GM19397 (cell line): Measurements from ENCODE around the gene RNF150.

Experiments used
- ATAC-seq: cut with Tn5 transposase; IDR thresholded peaks from one replicate; pipeline ENCODE4 v1.9.1; 2021; ENCODE audit warnings: mild to moderate bottlenecking, moderate library complexity; ENCODE audit not compliant: unreplicated experiment

The RNF150 gene

DNA sequence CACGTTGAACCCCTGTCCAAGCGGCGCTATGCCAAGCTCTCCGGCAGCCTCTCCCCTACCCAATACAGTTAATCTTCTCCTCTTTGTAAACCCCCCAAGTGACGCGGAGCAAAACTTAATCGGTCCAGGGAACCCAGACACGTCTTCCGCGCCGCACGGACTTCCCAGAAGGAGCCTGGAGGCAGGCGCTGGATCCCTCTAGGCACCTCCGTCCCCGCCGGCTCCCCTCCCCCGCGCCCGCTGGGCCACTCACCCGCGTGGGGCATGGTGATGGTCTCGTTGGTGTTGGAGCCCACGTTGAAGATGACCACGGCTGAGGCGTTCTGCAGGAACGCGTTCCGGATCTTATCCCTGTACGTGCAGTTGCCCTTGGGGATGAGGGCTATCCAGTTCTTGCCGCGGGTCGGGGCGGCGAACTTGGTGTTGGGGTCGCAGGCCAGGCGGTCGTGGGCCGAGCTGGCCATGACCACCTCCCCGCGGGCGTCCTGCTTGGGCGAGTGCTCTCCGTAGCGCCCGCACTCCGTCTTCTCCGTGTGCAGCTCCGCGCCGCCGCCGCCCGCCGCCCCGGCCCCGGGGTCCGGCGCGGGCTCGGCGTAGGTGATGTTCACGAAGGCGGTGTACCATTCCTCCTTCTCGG lies 1.1 kb downstream of the RNF150 start:
- ATAC-seq: peak; percentile 11

DNA sequence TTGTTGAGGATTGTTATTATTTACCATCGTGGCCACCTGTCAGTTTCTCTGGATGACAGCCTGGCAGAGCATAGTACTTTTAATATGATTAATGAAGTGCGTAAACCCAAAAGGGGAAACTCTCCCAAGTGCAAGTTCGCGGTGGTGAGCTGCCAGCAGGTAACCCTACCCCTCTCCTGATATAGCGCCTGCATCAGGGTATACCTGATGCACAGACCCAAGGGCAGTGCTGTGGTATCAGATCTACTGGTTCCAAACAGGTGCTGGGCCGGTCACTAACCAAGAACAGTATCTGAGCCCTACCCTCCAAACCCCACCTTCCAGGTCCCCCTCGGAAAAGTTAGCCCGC lies 1.6 kb downstream of the RNF150 start:
- ATAC-seq: no peak

DNA sequence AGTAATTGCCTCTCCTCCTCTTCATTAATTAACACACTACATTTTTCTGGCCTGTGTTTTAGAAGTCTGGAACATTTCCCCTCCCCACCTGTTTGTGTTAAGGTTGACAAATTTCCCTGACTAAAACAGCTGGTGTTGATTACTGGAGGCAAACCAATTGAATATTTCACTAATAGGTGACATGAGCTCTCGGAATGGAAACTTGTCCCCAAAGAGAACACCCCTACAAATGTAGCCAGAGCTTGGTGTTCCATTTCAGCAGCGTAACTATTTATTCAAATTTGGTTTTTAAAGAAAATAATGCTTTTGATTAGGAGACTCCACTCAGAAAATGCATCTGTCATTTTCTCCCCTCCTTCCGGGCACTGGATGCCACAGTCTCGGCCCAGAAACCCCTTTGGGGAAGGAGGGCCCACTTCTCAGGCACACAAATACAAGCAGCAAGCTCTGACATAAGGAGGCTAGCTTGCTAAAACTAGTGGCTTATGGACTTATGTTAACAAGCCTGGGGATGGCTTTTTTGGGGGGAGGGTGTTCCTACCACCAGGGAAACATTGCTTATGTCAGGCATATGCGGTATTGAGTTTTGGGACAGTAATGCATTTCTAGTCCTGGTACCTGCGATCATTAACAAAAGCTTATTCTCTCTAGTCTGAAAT lies 2.2 kb downstream of the RNF150 start:
- no peak for ATAC-seq

DNA sequence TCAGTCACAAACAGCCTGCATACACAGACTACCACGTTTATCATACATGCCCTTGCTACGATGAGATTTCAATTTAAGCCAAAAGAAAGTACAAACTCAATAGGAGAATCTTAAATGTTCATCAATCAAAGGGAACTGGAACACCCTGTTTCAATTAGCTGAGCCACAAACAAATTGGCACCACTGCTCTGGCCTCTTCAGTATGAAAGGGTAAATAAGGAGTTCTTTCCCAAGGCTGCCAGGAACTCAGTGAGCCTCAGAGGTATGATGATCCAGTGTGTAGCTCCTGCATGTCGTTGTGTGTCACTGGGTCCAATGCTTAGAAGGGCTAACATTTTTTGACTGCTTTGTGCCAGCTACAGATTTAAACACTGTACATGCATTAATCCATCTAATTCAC lies 5.4 kb downstream of the RNF150 start:
- ATAC-seq: no peak

DNA sequence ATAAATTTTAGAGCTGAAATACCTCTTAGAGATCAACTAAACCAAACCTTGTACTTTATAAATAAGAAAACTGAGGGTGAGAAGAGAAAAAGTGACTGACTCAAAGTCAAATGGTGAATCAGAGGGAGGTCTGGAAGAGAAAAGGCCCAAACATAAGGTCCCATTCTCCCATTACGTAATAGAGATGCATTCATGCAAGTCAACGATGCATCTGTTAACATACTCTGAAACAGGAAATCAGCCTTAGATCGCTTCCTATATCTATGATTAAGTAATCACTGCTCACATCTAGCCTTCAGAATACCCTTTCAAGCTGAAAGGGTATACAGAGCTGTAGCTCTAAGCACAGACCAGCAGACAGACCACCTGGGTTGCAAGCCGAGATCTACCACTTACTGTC lies 6.5 kb downstream of the RNF150 start:
- no peak for ATAC-seq

DNA sequence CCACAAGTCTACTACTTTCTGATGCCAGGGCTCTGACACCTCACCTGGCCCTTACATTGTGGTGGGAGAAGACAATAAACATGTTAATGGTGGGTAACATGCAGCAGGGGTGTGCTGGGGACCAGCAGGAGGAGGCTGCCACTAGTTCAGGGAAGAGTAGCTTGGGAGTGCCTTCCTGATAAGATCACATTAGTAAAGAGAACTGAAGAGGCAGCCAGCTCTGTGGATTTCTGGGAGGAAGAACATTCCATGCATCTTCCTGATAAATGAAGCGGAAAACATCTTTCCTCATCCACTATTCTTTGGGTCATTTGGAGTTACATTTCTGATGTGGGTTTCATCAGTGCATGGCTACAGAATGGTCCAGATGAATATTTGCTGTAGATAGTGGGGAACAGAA lies 9.0 kb downstream of the RNF150 start:
- no peak for ATAC-seq

DNA sequence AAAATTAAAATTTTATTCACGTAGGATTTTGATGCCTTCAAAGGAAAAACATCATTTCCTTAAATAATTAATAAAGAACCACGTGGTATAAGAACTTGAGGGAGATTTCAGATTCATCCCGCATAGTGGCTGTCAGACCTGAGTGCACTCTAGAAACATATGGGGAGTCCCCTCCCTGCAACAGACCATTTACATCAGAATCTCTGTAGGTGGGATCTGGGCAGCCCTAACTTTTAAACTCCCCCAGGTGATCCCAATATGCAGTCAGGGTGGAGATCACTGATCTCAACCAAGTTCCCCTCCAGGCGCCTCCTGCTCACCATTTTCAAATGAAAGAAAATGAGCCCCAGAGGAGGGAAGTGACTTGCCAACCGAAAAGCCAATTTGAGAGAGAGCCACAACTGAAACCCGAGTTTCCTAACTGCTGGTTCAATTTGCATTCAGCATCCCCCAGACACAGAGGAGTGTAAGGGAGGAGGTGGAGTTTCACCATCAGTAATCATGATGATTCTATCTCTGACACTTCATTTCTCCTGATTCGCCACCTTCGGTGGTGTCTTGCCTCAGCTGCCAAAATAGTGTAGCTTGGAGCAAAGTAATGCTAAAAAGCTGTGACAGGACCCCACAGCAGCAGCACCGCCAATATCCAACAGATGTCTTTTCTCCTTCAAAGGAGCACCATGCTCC lies 11.4 kb downstream of the RNF150 start:
- no peak for ATAC-seq

DNA sequence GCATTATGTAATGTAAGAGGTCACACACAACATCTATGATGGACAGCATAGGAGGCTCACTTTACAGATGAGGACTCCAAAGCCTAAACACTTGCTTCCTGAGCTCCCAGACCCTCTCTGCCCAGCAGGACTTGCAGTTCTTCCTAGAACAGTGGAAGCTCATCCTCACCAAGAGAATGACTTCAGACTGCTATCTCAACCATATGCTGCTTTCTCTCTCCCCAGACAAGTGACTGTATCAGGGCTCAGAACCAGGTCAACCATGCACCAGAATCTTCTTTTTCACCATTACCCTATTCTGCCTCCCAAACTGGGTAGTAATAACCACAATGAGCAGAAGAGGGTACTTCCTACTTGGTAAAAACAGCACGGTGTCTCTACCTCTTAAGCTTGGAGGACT lies 12.2 kb downstream of the RNF150 start:
- no peak for ATAC-seq

DNA sequence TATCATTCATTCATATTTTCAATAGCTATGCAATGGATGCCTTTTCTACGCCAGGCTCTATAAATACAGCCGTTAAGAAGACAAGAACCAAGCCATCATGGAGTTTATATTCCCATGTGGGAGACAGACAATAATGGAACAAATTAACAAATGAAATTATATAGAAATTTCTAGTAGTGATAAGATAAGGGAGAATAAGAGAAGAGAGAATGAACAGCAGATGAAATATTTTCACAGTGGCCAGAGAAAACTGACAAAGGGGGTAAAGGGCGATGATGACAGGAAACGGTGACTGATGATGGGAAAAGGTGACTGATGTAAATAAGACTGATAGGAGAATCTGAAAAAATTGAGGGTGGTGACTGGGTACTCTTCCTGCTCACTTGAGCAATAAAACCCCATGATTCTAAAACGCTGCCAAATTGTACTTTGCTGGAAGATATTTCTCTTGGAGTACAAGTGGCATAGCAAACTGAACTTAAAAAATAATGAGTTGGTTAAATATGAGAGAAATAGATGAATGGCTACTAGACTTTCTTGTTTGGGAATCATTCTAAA lies 13.2 kb downstream of the RNF150 start:
- no peak for ATAC-seq

DNA sequence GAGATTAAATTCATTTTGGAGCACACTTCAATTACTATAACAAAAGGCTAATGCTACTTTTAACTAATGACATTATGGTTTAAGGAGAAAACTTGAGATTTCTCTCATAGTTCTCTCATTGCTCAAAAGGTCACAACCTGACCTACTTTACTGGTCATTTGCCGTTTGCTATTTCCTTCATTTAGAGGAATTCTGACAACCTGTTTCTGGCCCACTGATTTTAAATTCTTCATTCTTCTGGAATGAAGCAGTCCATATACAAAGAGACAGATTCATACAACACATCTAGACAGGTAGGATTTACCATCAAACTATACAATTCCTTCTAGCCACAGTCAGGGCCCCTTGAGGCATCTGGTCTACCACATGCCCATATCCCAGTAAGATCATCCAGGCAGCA lies 14.2 kb downstream of the RNF150 start:
- ATAC-seq: no peak

DNA sequence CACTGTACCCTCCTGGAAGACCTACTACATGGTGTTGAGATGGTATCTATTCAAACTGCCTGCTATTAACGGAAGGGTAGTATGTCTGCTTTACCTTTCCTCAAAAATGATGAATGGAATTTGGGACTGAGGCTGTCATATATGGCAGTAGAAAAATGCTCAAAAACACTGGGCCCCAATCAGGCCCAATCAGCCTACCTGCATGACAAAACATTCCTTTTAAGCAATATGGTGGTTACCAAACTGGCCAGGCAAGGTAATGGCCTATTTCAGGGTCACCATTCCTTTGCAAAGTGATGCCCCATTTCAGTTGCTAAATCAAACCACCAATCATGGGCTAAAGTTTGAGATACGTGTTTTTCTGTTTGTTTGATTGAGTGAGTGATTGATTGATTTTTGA lies 14.9 kb downstream of the RNF150 start:
- no peak for ATAC-seq

DNA sequence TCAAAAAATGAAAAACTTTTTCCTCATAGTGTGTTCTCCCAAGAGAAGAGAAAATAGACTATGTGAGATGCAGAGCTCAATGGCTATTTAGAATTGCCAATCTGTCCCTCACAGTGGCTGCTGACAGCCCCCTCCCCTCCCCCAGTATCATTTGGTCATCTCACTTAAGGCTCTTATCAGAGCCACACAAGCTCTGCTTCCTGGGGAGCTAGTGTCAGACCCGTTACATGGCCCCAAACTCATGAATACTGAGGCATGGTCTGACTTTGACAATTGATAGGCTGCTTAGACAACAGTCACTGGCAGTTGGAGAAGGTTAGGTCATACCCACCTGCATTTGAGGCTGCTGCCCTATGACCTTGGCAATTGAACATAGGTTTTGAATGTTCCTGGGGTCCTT lies 15.3 kb downstream of the RNF150 start:
- ATAC-seq: no peak

DNA sequence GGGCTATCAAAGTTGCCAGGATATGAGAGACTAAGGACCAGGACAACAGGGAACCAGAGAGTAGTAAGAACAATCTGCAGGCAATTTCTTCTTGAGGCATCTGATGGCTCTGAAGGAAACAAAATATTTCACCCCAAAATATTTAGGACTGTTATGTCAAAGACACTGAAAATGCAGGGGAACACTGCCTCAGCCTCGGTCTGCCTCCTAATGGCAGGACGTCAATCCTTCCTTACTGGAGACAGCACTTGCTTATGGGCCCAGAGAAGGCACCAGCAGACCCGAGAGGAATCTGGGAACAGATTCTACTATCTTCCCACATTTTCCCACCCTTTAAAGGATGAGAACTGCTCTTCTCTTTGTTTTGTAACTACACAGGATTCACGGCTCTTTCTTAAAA lies 23.3 kb downstream of the RNF150 start:
- ATAC-seq: no peak

DNA sequence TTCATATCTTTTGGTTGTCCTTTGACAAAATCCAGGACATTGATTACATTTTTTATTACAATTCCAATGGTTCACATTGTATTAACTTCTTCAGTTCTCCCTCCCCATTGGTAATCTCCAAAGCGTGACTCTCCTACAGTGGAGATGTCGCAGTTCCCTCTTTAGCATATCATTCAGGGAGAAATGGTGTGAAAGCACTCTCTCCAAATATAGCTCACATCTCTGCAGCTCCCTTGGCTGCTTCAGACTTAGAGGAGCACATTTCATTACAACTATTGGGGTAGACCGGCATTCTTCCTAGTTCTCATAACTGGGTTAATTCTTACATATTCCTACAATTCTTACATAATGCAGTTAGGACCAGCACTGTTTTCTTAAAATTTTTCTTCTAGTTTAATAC lies 25.3 kb downstream of the RNF150 start:
- ATAC-seq: no peak

DNA sequence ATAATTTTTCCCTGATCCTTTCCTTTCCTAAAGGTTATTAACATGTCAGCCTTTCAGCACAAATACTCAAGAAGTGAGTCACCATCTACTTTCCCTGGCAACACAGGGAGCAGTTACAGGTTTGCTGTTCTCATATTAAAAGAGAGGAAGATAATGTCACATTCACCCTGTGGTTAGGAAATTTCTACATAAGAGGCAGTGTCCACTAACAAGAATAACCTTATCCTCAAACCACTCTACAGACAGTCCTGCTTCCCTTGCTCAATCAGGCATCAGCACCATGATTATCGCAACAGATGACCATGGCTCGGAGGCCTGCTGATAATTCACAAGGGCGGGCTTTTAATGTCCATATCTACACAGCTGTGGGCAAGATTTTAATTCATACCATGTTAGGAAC lies 30.9 kb downstream of the RNF150 start:
- ATAC-seq: no peak

DNA sequence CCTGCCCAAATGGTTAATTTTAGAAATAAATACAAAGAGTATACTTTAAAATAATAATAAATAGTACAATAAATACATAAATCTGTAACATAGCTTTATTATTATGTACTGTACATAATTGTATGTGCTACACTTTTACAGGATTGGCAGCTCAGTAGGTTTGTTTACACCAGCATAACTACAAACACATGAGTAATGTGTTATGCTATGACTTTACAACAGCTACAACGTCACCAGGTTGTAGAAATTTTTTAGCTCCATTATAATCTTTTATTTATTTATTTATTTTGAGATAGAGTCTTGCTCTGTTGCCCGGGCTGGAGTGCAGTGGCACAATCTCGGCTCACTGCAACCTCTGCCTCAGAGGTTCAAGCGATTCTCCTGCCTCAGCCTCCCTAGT lies 31.8 kb downstream of the RNF150 start:
- no peak for ATAC-seq

DNA sequence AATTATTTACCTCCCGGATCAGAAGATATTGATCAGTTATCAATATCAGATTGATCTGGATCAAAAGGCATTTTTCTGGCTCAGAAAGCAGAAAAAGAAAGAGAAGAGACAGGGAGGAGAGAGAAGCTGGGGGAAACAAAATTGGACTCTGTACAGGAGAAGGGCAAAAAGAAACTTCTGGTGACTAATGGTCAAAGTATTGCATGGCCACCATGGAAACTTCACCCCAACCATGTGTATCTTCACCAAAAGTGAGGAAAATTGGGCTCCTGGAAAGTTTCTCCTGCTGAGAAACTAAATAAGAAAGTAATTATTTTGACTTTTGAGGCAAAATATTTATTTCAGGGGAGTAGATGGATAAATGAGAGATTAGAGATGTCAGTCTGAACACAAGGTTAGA lies 33.9 kb downstream of the RNF150 start:
- no peak for ATAC-seq

DNA sequence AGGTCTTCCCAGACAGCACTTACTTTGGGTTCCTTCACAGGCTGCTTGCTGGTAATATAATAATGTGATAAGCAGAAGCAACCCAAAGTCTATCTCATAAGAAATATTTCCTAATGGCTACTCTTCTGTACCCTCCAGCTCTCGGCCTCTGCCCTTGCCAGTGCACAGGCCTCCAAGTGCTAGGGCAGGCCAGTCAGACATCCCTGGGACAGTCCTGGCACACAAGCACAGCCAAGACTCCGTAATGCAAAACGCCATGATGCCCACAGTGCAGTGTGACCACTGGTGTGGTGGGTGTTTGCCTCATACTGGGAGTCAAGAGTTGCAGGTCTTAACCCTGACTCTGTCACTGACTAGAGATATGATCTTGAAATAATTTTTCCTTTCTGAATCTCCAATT lies 35.1 kb downstream of the RNF150 start:
- ATAC-seq: no peak

DNA sequence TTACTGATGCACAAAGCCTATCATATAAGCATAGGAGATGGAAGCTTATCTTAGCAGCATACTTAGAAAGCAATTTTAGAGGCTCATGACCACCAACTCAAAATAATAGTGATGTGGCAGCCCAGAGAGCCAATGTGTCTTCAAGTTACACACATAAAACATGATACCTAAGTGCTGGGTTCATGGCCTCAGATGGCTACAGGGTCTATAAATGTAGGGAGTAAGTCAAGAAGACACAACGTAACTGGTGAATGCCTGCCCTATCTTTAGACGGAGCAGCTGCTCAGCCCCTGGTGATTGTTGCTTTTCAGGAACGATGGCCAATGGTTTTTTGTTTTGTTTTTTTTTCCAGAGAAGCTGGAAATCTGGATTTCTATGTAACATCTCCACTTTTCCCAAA lies 42.8 kb downstream of the RNF150 start:
- ATAC-seq: no peak

DNA sequence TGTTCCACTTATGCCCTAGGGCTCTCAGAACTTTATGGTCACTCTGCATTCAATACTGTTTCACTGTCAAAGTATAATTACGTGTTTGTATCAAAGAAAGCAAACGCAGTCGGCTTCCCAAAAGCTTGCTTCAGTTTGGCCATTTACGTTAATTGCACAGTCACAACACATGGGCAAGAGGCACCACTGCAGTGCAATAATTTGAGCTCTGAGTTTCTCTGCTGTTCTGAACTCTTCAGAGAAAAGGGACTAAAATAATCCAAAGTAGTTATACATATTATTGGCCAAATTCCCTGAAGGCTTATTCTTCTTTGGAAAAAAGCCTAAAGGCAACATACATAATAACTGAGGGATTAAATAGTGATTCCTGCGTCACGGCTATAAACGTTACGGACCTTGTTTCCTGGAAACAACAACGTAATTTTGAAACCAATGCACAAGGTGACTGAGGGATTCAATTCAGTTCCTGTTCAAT lies 51.3 kb downstream of the RNF150 start:
- ATAC-seq: no peak

DNA sequence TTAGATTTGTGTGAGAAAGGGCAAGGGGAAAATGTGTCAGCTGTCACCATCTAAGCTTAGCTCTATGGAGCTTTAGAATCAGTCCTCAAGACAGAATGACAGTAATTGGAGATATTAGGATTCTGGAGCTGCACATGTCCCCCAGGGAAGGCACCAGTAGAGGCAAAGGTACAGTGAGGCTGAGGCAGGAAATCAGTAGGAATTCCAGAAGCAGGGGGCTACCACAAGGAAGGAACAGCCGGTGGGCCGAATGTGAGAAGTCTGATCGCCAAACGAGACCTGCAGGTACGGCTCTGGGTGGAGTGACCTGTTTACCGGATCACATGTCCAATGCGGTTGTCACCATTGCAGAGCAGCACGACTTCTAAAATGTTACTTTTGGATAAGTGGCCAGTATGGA lies 52.6 kb downstream of the RNF150 start:
- ATAC-seq: no peak

DNA sequence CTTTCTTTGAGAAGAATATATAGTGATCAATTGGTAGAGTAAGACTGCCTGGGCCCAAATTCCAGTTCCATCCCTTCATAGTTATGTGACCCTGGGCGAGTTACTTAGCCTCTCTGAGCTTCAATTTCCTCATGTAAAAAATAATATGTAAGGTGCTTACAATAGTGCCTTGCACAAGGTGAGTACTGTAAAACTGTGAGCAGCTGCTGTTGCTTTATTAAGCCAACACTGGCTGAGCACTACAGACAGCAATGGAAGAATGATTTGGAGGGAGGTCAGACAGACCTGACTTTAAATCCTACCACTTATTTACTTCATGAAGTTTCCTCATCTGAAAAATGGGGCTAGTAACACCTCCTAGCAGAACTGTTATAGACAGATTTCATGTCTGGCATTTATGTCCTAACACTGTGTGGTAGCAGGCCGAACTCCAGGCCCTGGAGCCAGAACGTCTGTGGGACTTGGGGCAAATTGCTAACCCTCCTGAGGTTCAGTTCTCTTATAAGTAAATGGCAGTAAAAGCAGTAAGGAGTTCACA lies 53.8 kb downstream of the RNF150 start:
- no peak for ATAC-seq
